ENCODE results near the gene LRRC51.

DNA sequence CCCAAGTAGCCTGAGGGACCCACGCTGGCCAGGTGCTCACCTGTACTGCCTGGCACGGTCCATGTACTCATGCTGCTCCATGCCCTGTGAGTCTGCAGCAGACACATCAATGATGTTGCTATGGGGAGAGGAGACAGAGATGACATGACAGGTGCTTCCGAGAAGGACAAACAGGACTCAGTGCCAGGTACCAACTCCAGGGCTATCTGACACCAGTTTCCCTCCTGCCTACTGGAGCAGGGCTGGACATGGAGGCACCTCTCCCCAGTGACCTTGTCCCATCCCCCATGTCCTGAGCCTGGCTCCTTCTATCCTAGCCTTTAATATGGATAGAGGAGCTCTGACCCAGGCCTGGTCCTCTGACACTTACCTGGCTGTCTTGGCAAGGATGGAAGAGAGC is 18.1 kb downstream of the LRRC51 start:
- TF ChIP-seq, protein P1, sequence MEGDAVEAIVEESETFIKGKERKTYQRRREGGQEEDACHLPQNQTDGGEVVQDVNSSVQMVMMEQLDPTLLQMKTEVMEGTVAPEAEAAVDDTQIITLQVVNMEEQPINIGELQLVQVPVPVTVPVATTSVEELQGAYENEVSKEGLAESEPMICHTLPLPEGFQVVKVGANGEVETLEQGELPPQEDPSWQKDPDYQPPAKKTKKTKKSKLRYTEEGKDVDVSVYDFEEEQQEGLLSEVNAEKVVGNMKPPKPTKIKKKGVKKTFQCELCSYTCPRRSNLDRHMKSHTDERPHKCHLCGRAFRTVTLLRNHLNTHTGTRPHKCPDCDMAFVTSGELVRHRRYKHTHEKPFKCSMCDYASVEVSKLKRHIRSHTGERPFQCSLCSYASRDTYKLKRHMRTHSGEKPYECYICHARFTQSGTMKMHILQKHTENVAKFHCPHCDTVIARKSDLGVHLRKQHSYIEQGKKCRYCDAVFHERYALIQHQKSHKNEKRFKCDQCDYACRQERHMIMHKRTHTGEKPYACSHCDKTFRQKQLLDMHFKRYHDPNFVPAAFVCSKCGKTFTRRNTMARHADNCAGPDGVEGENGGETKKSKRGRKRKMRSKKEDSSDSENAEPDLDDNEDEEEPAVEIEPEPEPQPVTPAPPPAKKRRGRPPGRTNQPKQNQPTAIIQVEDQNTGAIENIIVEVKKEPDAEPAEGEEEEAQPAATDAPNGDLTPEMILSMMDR (IDR thresholded peaks at IDR 0.05; ENCODE audit: low read depth, low read length) = no peak
- TF ChIP-seq EZH2phosphoT487 (IDR thresholded peaks at IDR 0.05; ENCODE audit: low read depth) = no peak
